Stimulated activated CD8-positive, alpha-beta memory T cell treated with anti-CD3 and anti-CD28 coated beads, Interleukin-7, amount 100 ng/mL, for 4 hours (primary cell): ENCODE results near the gene MAGEB17.
"Not testable (repeated sequence)": the region's sequence is repeated elsewhere in the genome, so short reads cannot be mapped to it uniquely, and the experiment has no call there.

Source experiments
- DNase-seq, 2 donors: peaks; one replicate each; pipeline ENCODE4 v3.0.0-alpha.2; 2020; ENCODE audit warnings: low read depth in 2 of 2

MAGEB17 gene, protein sequence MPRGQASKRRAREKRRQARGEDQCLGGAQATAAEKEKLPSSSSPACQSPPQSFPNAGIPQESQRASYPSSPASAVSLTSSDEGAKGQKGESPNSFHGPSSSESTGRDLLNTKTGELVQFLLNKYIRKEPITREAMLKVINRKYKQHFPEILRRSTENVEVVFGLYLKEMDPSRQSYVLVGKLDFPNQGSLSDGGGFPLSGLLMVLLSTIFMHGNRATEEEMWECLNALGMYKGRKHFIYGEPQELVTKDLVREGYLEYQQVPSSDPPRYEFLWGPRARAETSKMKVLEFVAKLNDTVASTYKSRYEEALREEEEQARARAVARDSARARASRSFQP

DNA sequence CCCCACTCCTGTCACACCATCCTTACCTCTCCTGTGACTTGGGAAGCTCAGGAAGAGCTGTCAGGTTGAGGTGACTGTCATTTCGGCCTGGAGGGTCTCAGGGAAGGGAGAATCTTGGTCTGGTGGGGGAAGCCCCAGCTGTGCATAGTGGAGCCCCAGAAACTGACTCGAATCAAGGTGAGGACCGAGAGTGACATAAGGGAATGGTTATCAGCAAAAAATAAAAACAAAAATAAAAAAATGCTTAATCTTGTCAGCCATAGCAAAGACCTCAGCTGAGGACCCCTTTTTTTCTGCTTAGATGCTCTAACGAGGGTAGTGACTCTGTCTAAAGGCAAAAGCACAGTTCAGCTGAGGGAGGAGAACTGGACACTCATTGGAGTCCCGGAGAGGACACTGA is at the start of gene MAGEB17:
Gene MAGEB17, plus strand, starts transcription at position 301 of the 400 bp plus-strand sequence. CDS start 2,902 bp downstream, outside the sequence.
- no peak for DNase-seq

DNA sequence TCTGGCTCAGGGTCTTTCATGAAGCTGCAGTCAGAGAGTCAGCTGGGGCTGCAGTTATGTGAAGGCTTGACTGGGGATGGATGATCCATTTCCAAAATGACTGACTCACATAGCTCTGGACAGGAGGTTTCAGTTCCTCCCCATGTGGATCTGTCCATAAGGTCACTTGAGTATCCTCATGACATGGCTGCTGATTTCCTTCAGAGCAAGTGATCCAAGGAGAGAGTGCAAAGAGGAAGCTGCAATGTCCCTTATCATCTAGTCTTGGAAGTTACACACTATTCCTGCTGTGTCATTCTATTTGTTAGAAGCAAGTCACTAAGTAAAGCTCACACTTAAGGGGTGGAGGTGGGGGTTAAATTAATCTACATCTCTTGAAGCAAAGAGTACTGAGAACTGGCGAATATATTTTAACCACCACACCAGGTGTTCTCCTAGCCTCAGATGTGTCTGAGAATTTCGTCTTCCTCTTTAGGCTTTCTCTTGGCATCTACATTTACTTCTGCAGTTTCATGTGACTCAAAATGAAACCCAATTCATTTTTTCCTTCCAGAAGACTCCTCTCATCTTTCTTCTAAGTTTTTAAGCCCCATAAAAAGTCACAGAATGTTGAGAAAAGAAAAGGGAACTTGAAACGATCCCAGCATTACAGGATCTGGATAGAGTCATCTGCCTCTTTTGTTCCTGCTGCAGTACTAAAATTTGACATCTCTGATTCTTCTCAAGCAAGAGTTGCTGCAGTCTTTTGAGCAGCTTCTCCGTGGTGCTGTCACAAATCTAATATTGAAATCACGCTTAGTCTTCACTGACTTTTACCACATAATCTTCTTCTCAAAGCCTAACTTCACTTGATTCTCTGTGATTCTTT is 47.7 kb upstream of the MAGEB17 start:
- DNase-seq, result no peak

DNA sequence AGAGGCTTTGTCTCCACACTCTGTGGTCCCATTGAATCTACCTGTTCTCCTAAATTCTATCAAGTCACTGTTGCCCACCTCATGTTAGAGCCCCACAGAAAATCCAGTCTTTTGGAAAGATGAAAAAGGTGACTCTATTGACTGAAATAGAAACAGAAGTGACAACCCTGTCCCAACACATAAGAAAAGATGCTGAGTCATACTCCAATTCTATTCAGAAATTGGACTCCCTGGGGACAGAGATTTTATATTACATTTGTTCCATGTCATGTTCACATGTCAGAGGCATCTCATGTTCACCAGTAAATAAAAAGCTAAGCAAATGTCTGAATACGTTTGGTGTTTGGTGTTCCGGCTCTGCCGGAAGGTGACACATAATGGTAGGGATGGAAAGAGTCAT is 46.9 kb upstream of the MAGEB17 start:
- DNase-seq, result no peak

DNA sequence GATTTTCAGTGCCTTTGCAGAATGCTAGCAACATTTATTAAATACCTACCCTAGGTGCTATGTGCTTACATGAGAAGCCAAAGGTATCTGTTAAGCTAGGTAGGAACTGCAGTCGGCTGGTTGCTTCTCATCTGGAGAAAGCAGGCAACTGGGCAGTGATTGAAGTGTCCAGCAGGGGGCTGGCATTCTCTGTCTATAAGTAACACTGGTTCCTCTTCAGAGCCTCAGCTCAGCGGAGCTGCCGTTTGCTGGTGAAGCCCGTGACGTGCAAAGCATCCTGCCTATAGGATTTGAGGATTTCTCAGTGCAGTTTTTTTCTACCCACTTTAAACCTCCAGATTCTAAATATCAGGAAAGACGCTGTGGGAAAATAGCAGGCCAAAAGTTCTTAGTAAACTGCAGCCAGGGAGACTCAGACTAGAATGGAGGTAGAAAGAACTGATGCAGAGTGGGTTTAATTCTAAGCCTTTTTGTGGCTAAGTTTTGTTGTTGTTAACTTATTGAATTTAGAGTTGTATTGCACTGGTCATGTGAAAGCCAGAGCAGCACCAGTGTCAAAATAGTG is 44.0 kb upstream of the MAGEB17 start, which contains the start of gene GRPR:
Gene GRPR, plus strand, starts transcription at position 344 of the 565 bp plus-strand sequence. CDS start 389 bp downstream, outside the sequence.
- DNase-seq, result peak; percentile 10 to 26

DNA sequence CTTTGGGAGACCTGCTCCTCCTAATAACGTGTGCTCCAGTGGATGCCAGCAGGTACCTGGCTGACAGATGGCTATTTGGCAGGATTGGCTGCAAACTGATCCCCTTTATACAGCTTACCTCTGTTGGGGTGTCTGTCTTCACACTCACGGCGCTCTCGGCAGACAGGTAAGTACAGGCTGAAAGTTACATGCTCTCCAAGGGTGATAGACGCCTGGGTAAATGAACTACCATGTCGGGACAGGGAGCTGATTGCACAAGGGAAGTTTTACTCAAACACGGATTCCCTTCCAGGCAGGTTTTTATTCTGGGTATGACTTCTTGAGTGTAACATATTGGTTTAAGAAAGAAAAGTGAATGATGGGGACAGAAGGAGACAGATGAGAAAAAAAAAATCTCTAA is 43.1 kb upstream of the MAGEB17 start:
- DNase-seq, result no peak

DNA sequence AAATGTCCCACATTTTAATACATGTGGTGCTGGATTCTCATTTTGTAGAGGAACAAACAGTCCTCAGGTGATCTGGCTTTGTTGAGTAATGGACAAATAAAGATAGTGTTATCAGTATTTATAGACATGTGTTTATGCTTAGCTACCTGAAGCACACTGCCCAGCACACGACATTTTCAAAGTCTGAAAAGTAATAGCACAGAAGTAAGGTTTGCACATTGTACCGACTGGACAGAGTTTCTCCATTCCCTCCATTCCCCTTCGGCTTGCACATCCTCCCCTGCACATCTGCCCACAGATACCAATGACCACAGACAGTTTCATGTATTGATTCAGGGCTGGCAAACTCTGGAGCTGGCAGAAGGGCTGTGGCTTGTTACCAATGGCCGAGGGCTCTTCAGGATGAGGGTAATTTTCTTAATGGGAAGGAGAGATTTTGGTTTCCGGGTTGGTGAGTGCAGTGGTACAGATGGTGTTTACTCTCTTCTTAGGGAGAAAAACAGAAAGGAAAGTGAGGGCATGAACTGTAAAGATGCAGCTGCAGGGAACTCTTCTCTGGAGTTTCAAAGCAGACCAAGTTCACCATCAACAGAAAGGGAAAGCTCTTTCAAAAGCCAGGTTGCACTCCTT is 41.6 kb upstream of the MAGEB17 start:
- DNase-seq, result no peak

DNA sequence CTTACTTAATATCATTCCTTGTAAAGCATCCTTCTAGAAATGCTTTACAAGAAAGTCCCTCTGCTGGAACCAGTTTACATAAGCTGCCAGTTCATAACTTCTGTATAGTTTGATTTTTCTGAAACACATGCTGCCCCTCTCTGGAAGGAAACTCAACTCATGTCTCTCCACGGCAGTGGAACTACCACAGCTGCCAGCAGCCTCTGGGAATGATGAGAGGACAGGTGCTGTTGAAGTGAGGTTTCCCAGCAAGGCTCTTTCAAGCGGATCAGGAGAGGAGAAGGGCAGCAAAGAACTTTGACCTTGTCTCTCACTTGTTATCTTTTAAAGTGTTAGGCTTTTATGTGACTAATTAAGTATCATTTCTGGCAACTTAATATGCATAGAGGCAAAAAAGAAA is 36.6 kb upstream of the MAGEB17 start:
- DNase-seq, result no peak

DNA sequence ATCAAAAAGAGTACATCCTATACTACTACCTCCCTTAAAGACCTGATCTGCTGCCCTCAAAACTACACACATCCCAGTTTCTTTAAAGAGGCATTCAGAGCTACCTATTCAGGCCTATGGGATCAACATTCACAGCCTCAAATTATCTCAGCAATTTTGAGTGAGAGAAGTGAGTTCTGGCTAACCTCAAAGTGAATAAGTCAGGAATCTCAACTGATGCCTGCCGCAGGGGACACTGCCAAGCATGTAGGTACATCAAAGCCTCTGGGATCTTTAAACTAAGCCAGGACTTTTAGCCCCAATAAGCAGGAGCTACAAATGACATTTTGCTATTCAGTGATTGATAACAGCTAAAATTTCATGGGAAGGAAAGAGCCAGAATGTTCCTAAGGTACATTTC is 32.3 kb upstream of the MAGEB17 start:
- no peak for DNase-seq

DNA sequence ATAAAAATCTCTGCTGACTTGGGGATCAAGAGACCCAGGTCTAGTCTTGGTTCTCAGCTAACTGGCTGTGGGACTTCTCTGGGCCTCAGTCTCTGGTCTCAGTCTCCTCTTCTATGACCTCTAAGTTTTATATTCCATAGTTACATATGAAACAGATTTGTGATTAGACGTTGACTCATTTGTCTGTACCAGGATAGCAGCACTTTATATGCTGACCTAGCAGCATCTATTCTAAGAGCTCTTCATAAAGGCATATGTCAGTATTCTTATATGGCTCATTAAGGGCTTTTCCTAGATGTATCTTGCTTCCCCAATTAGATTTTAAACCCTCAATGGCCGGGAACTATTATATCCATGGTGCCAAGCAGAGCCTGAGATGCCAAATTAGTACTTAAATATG is 31.2 kb upstream of the MAGEB17 start:
- no peak for DNase-seq

DNA sequence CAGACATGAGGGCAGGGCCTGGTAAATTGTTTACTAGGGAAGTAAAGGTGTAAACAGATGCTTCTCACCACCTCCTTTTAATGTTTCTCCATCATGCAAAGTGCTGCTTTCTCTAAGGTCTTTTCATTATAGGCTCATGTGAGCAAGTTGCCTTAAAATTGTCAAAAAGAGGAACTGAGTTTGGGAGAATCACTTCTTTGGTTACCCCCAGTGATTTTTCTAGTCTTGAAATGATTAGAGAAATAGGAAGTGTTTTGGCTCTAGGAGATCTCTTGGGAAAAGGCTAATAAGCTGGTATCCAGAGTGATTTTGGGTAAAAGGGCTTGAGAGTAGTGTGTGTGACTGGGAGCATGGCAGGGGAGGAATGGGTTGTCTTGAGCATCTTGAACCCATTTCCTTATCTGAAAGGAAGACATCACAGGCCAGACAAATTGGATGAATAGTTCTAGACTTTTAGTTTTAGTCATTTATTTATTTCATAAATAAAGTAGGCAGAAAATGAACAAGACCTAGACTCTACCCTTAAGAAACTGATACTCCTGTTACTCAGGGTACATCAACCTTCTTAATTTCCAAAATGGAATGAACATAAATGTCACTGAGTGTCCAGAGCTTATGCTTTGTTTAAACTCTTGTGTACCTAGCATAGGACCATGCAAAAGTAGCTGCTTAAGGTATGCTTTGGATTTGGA is 29.7 kb upstream of the MAGEB17 start:
- DNase-seq, result no peak

DNA sequence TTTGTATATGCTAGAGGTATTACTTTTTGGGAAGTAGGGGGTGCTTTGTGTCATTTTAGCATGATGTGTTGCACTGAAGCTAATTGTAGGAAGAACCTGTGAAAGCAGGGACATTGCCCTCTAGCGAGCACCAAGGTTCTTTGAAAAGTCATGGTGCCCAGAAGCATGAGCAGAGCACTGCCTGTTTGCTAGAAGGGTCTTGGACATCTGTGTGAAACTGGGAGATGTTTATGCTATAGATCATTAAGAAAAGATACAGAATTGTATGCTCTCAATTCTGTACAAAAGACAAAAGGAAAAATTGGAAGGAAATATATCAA is 29.2 kb upstream of the MAGEB17 start:
- no peak for DNase-seq

DNA sequence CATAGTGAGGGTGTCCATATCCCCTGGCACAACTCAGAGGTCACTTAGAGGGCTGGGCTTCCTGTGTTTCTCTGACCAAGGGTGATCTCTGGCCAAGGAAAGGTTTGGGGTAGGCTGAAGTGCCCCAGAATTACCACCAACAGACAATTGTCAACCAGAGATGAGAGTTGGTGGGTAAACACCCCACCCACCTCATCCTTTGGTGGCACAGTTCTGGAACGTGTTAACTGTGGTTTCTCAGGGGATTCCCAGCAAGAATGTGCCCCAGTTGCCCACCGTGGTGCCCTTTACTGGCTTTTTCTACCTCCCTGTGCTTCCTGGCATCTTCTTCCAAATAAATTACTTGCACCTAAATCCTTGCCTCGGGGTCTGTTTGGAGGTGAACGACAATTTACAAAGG is 26.8 kb upstream of the MAGEB17 start:
- DNase-seq, result no peak

DNA sequence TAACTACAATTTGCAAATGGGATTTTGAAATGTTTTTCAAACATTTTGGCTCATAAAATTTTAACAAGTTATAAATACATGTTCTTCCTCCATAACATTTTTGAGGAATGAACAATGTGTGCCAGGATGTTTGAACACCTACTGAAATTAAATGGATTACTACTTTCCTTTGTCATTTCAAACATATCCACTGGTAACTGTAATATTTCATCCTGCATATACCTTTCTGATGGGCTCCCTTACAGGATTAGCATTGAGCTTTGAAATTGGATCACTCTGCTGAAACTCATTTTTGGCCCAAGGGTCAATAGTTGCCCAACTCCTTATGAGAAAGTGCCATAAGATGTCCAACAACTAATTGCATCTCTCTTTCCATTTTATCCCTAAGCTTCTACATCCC is 26.3 kb upstream of the MAGEB17 start:
- no peak for DNase-seq

DNA sequence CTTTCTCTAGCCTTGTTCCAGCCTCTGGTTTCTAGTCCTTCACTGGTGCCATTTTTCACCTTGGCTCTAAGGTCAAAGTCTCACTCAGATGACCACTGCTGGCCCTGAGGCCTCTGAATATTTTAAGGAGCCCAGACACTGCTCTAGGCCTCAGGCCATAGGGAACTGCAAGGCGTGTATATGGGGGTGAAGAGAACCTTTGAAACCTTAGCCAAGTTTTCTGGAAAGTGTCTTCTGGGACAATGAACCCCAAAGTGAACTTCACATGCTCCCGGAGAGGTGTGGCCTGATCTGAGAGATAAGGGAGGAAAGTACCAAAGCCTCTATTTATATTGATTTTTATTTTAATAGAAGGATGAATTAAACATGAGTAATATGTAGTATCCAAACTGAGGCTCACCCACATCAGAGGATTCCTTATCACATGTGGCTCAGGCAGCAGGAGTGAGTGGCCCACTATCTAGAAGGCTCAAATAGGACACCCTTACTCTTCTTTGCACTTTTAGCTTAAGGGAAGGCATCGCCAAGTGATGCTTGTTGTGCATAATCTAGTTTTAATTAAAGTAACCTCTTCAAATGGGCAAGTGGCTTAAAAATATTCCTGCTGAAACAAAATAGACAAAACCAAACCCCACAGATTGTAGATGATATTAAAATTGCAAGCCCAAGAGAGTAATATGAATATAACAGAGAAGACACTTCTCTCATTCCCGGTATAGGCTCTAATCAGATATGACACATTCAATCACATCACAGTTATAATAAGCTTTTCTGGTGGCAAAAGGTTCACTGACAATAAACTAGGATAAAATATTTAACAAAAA is 25.6 kb upstream of the MAGEB17 start:
- DNase-seq, result no peak

DNA sequence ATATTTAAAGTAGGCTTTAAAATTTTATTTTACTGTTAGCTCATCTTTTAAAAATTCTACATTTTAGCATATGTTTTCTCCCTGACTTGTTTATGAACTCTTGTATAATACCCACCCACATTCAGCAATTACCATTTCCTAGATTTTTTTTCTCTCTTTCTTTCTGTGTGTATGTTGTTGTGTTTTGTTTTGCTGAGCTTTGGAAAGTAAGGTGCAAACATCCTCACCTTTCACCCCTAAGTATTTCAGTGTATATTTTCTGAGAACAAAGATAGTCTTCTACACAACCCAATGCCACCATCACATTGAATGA is 25.1 kb upstream of the MAGEB17 start:
- DNase-seq, result no peak

DNA sequence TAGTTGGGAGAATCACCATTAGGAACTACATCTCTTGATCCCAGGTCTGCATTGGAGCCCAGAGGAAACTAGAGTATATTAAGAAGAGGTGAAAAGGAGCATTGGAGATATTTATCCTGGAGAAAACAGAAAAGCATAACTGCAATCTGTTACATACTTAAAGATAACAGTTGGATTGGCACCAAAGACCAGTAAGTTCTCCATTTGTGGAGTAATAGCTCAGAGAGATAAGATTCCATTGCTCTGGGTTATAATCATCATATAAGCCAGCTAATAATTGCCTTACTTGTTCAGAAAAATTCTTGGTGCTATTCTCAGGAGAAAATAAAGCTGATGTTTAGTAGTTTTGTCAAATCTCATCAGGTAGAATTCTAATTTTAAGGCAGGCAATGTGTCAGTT is 23.3 kb upstream of the MAGEB17 start:
- DNase-seq, result no peak

DNA sequence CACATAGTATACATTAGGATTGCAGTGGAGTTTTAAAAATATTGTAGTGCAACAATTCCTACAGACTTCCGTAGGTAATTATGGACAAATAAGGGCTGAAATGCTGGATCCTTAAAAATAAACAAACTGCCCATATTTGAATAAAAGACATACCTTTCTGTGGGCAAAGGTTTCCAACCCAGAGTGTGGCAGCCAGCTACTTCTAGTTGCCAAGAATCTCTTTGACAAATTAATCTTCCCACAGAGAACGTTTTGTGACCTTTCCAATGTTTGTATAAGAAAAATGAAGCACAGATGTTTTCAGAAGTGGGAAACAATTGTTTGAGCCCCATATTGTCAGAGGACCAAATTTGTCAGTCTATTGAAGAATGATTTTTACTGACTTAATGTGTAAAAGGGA is 22.9 kb upstream of the MAGEB17 start:
- DNase-seq, result no peak

DNA sequence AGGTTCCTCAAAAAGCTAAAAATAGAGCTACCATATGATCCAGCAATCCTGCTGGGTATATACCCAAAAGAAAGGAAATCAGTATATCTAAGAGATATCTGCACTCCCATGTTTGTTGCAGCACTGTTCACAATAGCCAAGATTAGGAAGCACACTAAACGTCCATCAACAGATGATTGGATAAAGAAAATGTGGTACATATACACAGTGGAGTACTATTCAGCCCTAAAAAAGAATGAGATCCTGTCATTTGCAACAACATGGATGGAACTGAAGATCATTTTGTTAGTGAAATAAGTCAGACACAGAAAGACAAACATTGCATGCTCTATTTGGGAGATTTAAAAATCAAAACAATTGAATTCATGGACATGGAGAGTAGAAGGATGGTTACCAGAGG is 22.2 kb upstream of the MAGEB17 start:
- DNase-seq, result not testable (repeated sequence)

DNA sequence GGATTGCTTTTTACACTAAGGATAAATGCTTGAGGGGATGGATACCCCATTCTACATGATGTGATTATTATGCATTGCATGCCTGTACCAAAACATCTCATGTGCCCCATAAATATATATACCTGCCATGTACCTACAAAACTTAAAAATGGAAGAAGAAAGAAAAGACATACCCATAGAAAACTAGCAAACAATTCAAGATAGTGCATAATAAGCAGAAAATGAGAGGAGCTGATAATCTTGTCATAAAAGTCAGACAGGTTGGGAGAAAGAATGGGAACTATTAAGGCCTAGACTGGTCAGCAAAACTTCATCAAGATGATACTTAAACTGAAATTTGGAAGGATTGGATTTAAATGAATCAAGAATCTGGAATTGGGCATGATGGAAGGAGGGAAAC is 21.6 kb upstream of the MAGEB17 start:
- no peak for DNase-seq

DNA sequence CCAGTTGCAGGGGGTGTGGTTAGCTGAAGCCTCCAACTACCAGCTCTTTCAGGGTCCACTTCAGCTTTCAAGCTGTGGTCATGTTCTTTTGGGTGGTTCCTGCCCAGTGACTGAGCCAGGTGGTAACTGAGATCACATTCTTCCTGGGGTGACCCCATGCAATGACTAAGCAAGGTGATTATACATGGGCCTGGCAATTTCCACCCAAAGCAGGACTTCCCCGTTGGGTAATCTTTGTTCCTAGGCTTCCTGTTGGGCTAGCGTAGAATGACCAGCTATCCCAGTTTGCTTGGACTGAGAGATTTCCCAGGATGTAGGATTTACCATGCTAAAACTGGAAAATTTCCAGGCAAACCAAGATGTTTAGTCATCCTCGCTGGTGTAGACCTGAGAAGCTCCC is 18.4 kb upstream of the MAGEB17 start:
- DNase-seq, result no peak

DNA sequence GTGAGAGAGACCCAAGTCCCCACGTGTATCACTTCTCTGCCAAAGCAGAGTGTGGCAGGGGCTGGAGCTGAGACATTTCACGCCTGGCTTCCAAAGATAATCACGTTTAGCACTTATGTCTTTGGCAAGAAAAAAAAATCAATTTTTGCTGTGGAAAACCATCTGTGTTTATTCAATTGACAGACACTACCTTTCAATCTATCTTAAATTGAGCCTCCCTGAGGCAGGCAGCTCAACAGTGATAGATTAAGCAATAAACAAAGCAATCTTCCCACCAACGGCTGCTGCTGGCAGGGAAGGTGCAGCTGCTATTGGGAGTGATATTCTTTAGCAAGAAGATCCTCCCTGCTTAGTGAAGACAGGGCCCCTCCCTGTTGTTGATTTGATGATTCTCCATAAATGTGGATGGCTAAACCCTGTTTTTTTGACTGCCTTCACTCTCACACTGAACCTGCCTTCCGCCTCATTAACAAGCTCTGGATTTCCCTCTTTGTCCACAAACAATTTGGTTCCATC is 11.6 kb upstream of the MAGEB17 start:
- no peak for DNase-seq
